AG09309 (cell line): ENCODE data around the gene OR52A1.
A peak's percentile ranks its signal among the peaks of the same experiment; 100 is the strongest.

ENCODE experiments used
- DNase-seq: peaks from one replicate; pipeline ENCODE4 v3.0.0-alpha.2; 2010; ENCODE audit warnings: low read depth
- H3K4me3 ChIP-seq: 2 replicates; pipeline ENCODE4 v1.5.1; 2011; ENCODE audit warnings: mild to moderate bottlenecking, low read depth, low read length, moderate library complexity; ENCODE audit not compliant: control insufficient read depth
- CTCF ChIP-seq: IDR thresholded peaks from 2 replicates; pipeline ENCODE4 v1.5.1; 2011; ENCODE audit warnings: mild to moderate bottlenecking, low read depth, low read length, inconsistent platforms; ENCODE audit not compliant: insufficient read depth, control insufficient read depth; ENCODE audit errors: missing control alignments

Gene OR52A1

GRCh38 chr11:5131584-5132335, 22.8 kb downstream of the OR52A1 start:
- no peak overlapping the region for H3K4me3 ChIP-seq
- TF ChIP-seq CTCF, result no peak
- no peak for DNase-seq

- no peak for TF ChIP-seq CTCF
- no peak for DNase-seq
- no peak overlapping the region for H3K4me3 ChIP-seq
Measured at GRCh38 chr11:5129457-5129877, 25.1 kb downstream of the OR52A1 start.

GRCh38 chr11:5124891-5125620, 29.5 kb downstream of the OR52A1 start:
- H3K4me3 ChIP-seq, result no peak overlapping the region
- TF ChIP-seq CTCF, result no peak
- no peak for DNase-seq

- TF ChIP-seq CTCF, result peak; percentile 79
- H3K4me3 ChIP-seq, result no peak overlapping the region
- peak; percentile 34 for DNase-seq
Measured at GRCh38 chr11:5123802-5124521, 30.6 kb downstream of the OR52A1 start.

- no peak for DNase-seq
- no peak for TF ChIP-seq CTCF
- no peak overlapping the region for H3K4me3 ChIP-seq
Measured at GRCh38 chr11:5118893-5119292, 35.7 kb downstream of the OR52A1 start.

GRCh38 chr11:5117588-5117987, 37.0 kb downstream of the OR52A1 start:
- TF ChIP-seq CTCF, result no peak
- H3K4me3 ChIP-seq, result no peak overlapping the region
- DNase-seq, result no peak
